ENCODE measurements around the gene WDFY2. TPM values are rescaled to one million over a fixed set of nuclear protein-coding genes. Genes with fewer than 3 reads are reported as not detected.
"Not testable (repeated sequence)": the region's sequence is repeated elsewhere in the genome, so short reads cannot be mapped to it uniquely, and the experiment has no call there.

Gene WDFY2
- 10 to 100 TPM; 23.5 to 24.8 TPM for total RNA-seq
- polyA plus RNA-seq, result 1 to 10 TPM; 3.8 to 4.4 (median 4.0) TPM
- 13.3 to 104 (median 60.8) reads per million in 6 experiments for total RNA-seq

DNA sequence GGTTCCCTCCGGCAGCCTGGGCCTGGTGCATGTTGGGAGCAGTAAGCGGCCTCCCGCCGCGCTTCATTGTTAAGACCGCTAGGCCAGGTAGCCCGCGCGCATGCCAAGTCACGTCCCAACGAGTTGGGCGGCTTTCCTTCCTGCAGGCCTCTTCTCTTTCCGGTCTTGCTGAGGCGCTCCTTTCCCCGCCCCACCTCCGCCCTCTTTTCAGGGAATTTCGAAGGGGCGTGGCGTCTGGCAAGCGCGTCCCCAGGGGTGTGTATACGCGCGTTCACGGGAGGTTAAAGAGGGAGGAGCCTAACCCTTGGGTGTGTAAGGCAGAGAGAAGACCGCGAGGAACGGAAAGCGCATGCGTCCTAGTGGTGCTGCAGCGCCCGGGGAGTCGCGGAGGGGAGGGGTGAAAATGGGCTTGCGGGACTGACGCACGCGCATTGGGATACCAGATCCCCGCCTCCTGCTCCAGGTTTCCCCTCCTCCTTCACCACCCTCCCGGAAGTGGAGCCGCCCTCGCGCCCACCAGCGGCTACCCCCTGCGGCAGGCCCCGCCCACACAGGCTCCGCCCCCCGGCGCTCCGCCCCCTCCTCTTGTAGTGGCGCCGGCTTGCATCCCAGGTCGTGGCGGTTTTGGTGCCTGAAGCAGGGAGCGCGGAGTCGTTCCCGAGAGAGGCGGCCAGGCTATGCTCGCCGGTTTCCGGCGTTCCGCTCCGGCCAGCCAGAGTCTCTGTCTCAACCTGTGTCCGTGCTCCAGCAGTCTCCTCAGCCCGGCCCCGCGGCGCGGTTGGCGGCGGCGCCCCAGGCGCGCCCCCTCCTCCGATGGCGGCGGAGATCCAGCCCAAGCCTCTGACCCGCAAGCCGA lies at the start of gene WDFY2:
TSS of gene WDFY2 (plus strand) at position 588 of the 856 bp plus-strand sequence. CDS start at position 814, 226 bp downstream.
- POLR2A ChIA-PET, result interaction anchor here (0.9 to 4.1 kb wide), 6 partner anchors 12 to 242 kb away, joined by 3 to 107 read pairs (median 6); partner anchors contain the start of gene INTS6
- Mint-ChIP-seq H3K9me3 (no peaks in the 10 kb centered on the region), H3K36me3 (no peaks in the 10 kb centered on the region), H3K27me3 (no peaks in the 10 kb centered on the region), H3K27ac (peak within 1 kb of the TSS; percentile 95 to 100 (median 99)), H3K4me3 (peak within 1 kb of the TSS; percentile 92 to 100 (median 98)), H3K4me1 (peaks cover 14 to 38% (median 30%) of the 10 kb centered on the region in 4 donors)
- ATAC-seq (peak; percentile 75 to 79), DNase-seq (peak; percentile 98 to 100 (median 99))

DNA sequence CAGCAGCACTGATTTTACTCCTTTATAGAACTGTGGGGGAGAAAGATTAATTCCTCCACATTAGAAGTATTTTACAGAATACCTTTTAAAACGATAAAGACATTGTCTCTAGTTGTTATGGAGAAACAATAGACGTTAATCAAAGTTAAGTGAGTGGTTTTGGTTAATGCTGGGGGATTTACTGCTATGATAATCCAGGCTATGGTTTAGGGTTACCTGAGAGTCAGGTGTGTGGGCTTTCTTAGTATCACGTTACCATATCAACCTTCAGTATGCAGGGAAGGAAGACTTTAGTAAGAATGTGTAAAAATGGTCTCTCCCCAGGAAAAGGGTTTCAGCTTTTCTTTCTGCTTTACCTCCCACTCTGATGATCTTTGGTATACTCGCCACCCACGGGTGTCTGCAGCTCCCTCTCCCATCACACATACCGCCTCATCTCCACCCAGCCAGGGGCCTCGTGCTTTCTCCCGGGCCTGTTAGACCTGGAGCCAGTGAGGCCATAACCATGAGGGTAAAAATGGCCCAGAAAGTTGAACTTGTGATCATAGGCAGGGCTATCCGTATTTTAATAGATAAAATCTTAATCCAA lies 45.6 kb upstream of the WDFY2 start:
- Mint-ChIP-seq H3K27ac (peak overlapping the region in 2 of 10 donors; percentile 10 to 31), H3K4me3 (no peak overlapping the region), H3K4me1 (peaks cover 6 to 19% (median 12%) of the 10 kb centered on the region in 4 donors), H3K36me3 (no peaks in the 10 kb centered on the region), H3K27me3 (peaks cover 0 to 2% (median 0%) of the 10 kb centered on the region in 5 donors), H3K9me3 (no peaks in the 10 kb centered on the region)
- POLR2A ChIA-PET, result no interaction called here
- no peak for ATAC-seq
- no peak for DNase-seq

DNA sequence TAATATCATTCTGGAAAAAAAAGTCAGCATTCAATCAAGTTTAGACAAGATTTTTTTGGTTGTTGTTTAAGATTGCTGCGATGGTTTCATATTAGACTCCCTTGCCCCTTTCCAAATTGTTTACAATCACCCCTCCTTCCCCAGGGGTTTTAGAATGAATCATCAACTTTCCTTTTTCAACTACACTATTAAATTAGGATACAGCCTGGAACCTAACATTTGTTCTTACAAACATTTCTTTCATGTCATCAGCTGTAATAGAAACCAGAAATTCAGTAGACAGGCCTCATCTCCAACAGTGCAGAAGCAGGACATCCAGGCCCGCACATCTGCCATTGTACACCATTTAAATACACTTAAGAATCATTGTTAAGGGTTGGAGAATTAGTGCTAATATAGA lies 44.4 kb upstream of the WDFY2 start:
- DNase-seq (no peak), ATAC-seq (no peak)
- POLR2A ChIA-PET, result no interaction called here
- no peaks in the 10 kb centered on the region for H3K36me3 Mint-ChIP-seq
- peak overlapping the region in 2 of 10 donors; percentile 0 to 13 for H3K27ac Mint-ChIP-seq
- H3K9me3 Mint-ChIP-seq, result no peaks in the 10 kb centered on the region
- no peak overlapping the region for H3K4me3 Mint-ChIP-seq
- H3K27me3 Mint-ChIP-seq, result peaks cover 0 to 2% (median 0%) of the 10 kb centered on the region in 5 donors
- H3K4me1 Mint-ChIP-seq, result peaks cover under 1 to 7% (median under 1%) of the 10 kb centered on the region in 4 donors

DNA sequence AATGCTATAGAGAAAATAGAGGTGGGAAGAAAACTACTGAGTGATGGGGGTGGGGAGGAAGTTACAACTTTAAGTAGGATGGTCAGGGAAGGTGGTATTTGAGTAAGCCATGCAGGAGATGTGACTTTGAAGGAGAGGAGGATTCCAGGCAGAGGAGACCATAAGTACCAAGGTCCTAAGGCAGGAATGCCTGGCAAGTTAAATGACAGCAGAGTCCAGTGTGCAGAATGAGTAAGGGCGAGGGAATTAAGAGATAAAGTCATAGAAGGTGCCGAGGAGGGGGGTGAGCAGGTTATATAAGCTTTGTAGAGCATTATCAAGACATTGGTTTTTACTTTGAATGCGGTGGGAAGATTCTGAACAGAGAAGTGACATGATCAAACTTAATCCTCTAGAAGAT lies 43.2 kb upstream of the WDFY2 start:
- Mint-ChIP-seq H3K27me3 (peaks cover 0 to 2% (median 0%) of the 10 kb centered on the region in 5 donors), H3K4me1 (no peaks in the 10 kb centered on the region), H3K27ac (peak overlapping the region in 1 of 10 donors; percentile 10), H3K36me3 (peaks cover 0 to 2% (median 0%) of the 10 kb centered on the region in 3 donors), H3K9me3 (no peaks in the 10 kb centered on the region), H3K4me3 (no peak overlapping the region)
- POLR2A ChIA-PET, result no interaction called here
- DNase-seq, result no peak
- no peak for ATAC-seq

- peaks cover 0 to 2% (median 0%) of the 10 kb centered on the region in 9 donors for H3K9me3 Mint-ChIP-seq
- H3K4me3 Mint-ChIP-seq, result no peak overlapping the region
- H3K4me1 Mint-ChIP-seq, result peaks cover 0 to 1% (median 0%) of the 10 kb centered on the region in 4 donors
- no peak for DNase-seq
- H3K27me3 Mint-ChIP-seq, result peaks cover 0 to 2% (median 0%) of the 10 kb centered on the region in 5 donors
- ATAC-seq, result no peak
- POLR2A ChIA-PET, result no interaction called here
- H3K36me3 Mint-ChIP-seq, result peaks cover 0 to 2% (median 0%) of the 10 kb centered on the region in 3 donors
- H3K27ac Mint-ChIP-seq, result no peak overlapping the region
Observed at GRCh38 chr13:51541809-51542258, 42.4 kb upstream of the WDFY2 start.

- peaks cover 0 to 1% (median 0%) of the 10 kb centered on the region in 4 donors for H3K4me1 Mint-ChIP-seq
- DNase-seq (no peak), ATAC-seq (no peak)
- peaks cover 0 to 2% (median 0%) of the 10 kb centered on the region in 5 donors for H3K27me3 Mint-ChIP-seq
- H3K9me3 Mint-ChIP-seq, result peaks cover 0 to 2% (median 0%) of the 10 kb centered on the region in 9 donors
- H3K36me3 Mint-ChIP-seq, result peaks cover 0 to 2% (median 0%) of the 10 kb centered on the region in 3 donors
- POLR2A ChIA-PET, result no interaction called here
- no peak overlapping the region for H3K27ac Mint-ChIP-seq
- H3K4me3 Mint-ChIP-seq, result no peak overlapping the region
Observed at GRCh38 chr13:51542346-51543242, 41.7 kb upstream of the WDFY2 start.

GRCh38 chr13:51545446-51545845 lies 38.8 kb upstream of the WDFY2 start:
- H3K27me3 Mint-ChIP-seq, DNase-seq, H3K27ac Mint-ChIP-seq, POLR2A ChIA-PET, H3K9me3 Mint-ChIP-seq, H3K4me1 Mint-ChIP-seq, ATAC-seq, H3K36me3 Mint-ChIP-seq, H3K4me3 Mint-ChIP-seq: not testable (repeated sequence)

DNA sequence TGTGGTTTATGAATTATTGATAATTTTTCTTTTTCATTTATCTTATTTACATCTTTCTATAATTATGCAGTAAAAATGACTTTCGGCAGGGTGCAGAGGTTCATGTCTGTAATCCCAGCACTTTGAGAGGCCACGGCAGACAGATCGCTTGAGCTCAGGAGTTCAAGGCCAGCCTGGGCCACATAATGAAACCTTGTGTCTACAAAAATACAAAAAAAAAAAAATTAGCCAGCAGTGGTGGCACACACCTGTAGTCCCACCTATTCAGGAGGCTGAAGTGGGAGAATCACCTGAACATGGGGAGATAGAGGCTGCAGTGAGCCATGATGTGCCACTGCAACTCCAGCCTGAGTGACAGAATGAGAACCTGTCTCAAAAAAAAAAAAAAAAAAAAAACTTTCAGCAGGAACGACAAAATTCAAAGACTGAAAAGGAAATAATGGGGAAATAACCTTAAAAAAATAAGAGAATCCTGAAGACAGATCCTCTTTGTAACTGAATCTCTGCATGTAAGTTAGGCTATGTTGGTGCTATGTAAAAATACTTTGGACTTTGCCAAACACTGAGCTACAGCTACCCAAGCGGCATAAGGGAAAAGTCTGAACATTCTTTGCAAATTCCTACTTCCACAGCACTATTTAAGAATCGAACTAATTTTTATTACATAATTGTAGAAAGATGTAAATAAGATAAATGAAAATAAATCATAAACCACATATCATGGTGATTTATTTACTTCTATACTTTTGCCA lies 36.7 kb upstream of the WDFY2 start:
- POLR2A ChIA-PET, result no interaction called here
- Mint-ChIP-seq H3K36me3 (peaks cover 0 to 2% (median 0%) of the 10 kb centered on the region in 3 donors), H3K27me3 (peaks cover 0 to 2% (median 0%) of the 10 kb centered on the region in 5 donors), H3K4me3 (no peak overlapping the region), H3K9me3 (peaks cover 0 to 2% (median 0%) of the 10 kb centered on the region in 9 donors), H3K27ac (no peak overlapping the region), H3K4me1 (peaks cover 0 to 14% (median under 1%) of the 10 kb centered on the region in 4 donors)
- ATAC-seq (no peak), DNase-seq (no peak)

GRCh38 chr13:51549050-51549449 lies 35.2 kb upstream of the WDFY2 start:
- H3K27me3 Mint-ChIP-seq, result no peaks in the 10 kb centered on the region
- H3K4me3 Mint-ChIP-seq, result no peak overlapping the region
- H3K9me3 Mint-ChIP-seq, result peaks cover 0 to 2% (median 0%) of the 10 kb centered on the region in 9 donors
- DNase-seq (no peak), ATAC-seq (no peak)
- H3K4me1 Mint-ChIP-seq, result peaks cover 0 to 14% (median under 1%) of the 10 kb centered on the region in 4 donors
- H3K27ac Mint-ChIP-seq, result no peak overlapping the region
- POLR2A ChIA-PET, result no interaction called here
- peaks cover 0 to 2% (median 0%) of the 10 kb centered on the region in 3 donors for H3K36me3 Mint-ChIP-seq

DNA sequence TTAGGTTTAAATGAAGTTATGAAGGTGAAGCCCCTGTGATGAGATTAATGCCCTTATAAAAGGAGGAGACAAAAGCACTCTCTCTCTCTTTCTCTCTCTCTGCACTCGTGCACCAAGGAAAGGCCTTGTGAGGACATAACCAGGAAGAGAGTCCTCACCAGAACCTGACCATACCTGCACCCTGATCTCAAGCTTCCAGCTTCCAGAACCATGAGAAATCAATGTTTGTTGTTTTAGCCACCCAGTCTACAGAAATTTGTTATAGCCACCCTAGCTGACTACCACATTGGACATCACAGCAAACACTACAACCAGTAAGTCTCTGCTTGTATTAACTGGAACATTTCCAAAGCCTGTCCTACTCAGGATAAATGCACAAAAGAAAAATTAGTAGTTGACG lies 34.7 kb upstream of the WDFY2 start:
- Mint-ChIP-seq H3K27ac (peak overlapping the region in 1 of 10 donors; percentile 49), H3K4me3 (no peak overlapping the region), H3K36me3 (peaks cover 0 to 2% (median 0%) of the 10 kb centered on the region in 3 donors), H3K4me1 (peaks cover 0 to 14% (median under 1%) of the 10 kb centered on the region in 4 donors), H3K9me3 (peaks cover 0 to 2% (median 0%) of the 10 kb centered on the region in 9 donors), H3K27me3 (no peaks in the 10 kb centered on the region)
- DNase-seq (no peak), ATAC-seq (no peak)
- POLR2A ChIA-PET, result no interaction called here

DNA sequence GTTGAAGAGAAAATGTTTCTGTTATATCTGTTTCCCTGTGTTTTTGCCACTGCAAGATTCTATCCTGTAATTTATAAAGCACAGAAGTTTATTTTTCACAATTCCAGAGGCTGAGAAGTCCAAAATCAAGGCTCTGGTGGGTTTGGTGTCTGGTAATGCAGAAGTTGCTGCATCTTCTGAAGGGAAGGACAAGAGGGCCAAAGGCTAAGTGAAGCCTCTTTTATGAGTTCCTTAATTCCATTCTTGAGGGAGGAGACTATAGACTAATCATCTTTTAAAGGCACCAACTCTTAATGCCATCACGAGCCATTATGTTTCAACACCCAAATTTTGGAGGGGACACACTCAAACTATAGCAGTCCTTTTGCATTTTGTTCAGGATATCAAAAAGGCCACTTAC lies 34.1 kb upstream of the WDFY2 start:
- H3K36me3 Mint-ChIP-seq, result peaks cover 0 to 2% (median 2%) of the 10 kb centered on the region in 3 donors
- POLR2A ChIA-PET, result no interaction called here
- peaks cover 0 to 2% (median 0%) of the 10 kb centered on the region in 9 donors for H3K9me3 Mint-ChIP-seq
- no peak for ATAC-seq
- peaks cover 0 to 14% (median under 1%) of the 10 kb centered on the region in 4 donors for H3K4me1 Mint-ChIP-seq
- peaks cover 0 to 3% (median 0%) of the 10 kb centered on the region in 5 donors for H3K27me3 Mint-ChIP-seq
- no peak overlapping the region for H3K4me3 Mint-ChIP-seq
- no peak overlapping the region for H3K27ac Mint-ChIP-seq
- DNase-seq, result no peak
